ENCODE data around the gene CALHM1.

- TF ChIP-seq CTCF (IDR thresholded peaks at IDR 0.05), result no peak
- TF ChIP-seq POLR2A (IDR thresholded peaks at IDR 0.05), result no peak
These were observed 14.2 kb downstream of the CALHM1 start for GRCh38 chr10:103444478-103444877.

Measured in thyroid gland (tissue), 4 donors.